Erythroblast (primary cell): ENCODE results near the gene EPM2AIP1.
"Not testable (repeated sequence)": the region's sequence is repeated elsewhere in the genome, so short reads cannot be mapped to it uniquely, and the experiment has no call there.

Experiments
- DNase-seq, 2 experiments: peaks; one replicate each; lab custom pipeline; 2025; lab: John Stamatoyannopoulos, UW
- GATA1 ChIP-seq: IDR thresholded peaks from 2 replicates; pipeline ENCODE4 v1.6.1; 2011; ENCODE audit warnings: low read depth, mild to moderate bottlenecking, control low read depth, low read length, moderate library complexity
- POLR2A ChIP-seq: IDR thresholded peaks from 2 replicates; pipeline ENCODE4 v1.6.1; 2011; ENCODE audit warnings: mild to moderate bottlenecking, low read length

EPM2AIP1 gene

GRCh38 chr3:36992806-36993325 is at the start of gene EPM2AIP1:
TSS of gene EPM2AIP1 (minus strand) at chr3:36993131. CDS start at chr3:36993077, 54 bp downstream.
- no peak for DNase-seq
- TF ChIP-seq POLR2A: peak; percentile 98
- TF ChIP-seq GATA1: no peak

GRCh38 chr3:37042712-37043111 is 49.8 kb upstream of the EPM2AIP1 start:
- DNase-seq: not testable (repeated sequence)

GRCh38 chr3:37041546-37042195 is 48.7 kb upstream of the EPM2AIP1 start:
- DNase-seq: no peak

GRCh38 chr3:37040231-37040630 is 47.3 kb upstream of the EPM2AIP1 start:
- no peak for TF ChIP-seq GATA1
- no peak for DNase-seq

More at GRCh38 chr3:37041546-37042195, 48.7 kb upstream of the EPM2AIP1 start:
- TF ChIP-seq POLR2A: no peak
- TF ChIP-seq GATA1: no peak

GRCh38 chr3:37039161-37039846 is 46.4 kb upstream of the EPM2AIP1 start:
- DNase-seq: no peak
- TF ChIP-seq GATA1: no peak
- no peak for TF ChIP-seq POLR2A

- TF ChIP-seq POLR2A (no peak), GATA1 (no peak)
- peak in 1 of 2 experiments; percentile 16 for DNase-seq
Observed at GRCh38 chr3:37037352-37037751, 44.4 kb upstream of the EPM2AIP1 start.

GRCh38 chr3:37032961-37033360 is 40.0 kb upstream of the EPM2AIP1 start:
- no peak for DNase-seq
- TF ChIP-seq GATA1: no peak
- TF ChIP-seq POLR2A: no peak

- no peak for DNase-seq
Observed at GRCh38 chr3:37031096-37031682, 38.3 kb upstream of the EPM2AIP1 start.

GRCh38 chr3:37030588-37030987 is 37.7 kb upstream of the EPM2AIP1 start:
- no peak for TF ChIP-seq POLR2A
- no peak for TF ChIP-seq GATA1
- DNase-seq: no peak

More at GRCh38 chr3:37031096-37031682, 38.3 kb upstream of the EPM2AIP1 start:
- TF ChIP-seq GATA1: no peak
- TF ChIP-seq POLR2A: no peak

GRCh38 chr3:37029516-37030163 is 36.7 kb upstream of the EPM2AIP1 start:
- no peak for DNase-seq
- TF ChIP-seq GATA1 (no peak), POLR2A (no peak)

GRCh38 chr3:37029111-37029510 is 36.2 kb upstream of the EPM2AIP1 start:
- no peak for TF ChIP-seq POLR2A
- no peak for TF ChIP-seq GATA1
- peak in 1 of 2 experiments; percentile 28 for DNase-seq

GRCh38 chr3:37028329-37028728 is 35.4 kb upstream of the EPM2AIP1 start:
- DNase-seq: peak; percentile 95 to 98
- TF ChIP-seq POLR2A (no peak), GATA1 (peak; percentile 17)

- TF ChIP-seq GATA1 (no peak), POLR2A (no peak)
- no peak for DNase-seq
Observed at GRCh38 chr3:37026851-37027250, 33.9 kb upstream of the EPM2AIP1 start.
